Mucosa of stomach (tissue), 1 donor: ENCODE results near the gene GIT2.
"Not testable (repeated sequence)": the region's sequence is repeated elsewhere in the genome, so short reads cannot be mapped to it uniquely, and the experiment has no call there.

Experiments used
- H3K27me3 ChIP-seq: one replicate; pipeline ENCODE4 v1.7.0; 2013; ENCODE audit warnings: mild to moderate bottlenecking, low read length; ENCODE audit not compliant: control insufficient read depth, insufficient read depth
- H3K36me3 ChIP-seq: one replicate; pipeline ENCODE4 v1.7.0; 2013; ENCODE audit warnings: low read length; ENCODE audit not compliant: control insufficient read depth, insufficient read depth
- H3K4me1 ChIP-seq: one replicate; pipeline ENCODE4 v1.7.0; 2013; ENCODE audit warnings: mild to moderate bottlenecking, low read length; ENCODE audit not compliant: control insufficient read depth, insufficient read depth
- H3K4me3 ChIP-seq: one replicate; pipeline ENCODE4 v1.7.0; 2013; ENCODE audit warnings: low read length
- H3K9ac ChIP-seq: one replicate; pipeline ENCODE4 v1.7.0; 2013; ENCODE audit warnings: mild to moderate bottlenecking, low read length, moderate library complexity
- H3K9me3 ChIP-seq: one replicate; pipeline ENCODE4 v1.7.0; 2013; ENCODE audit warnings: mild to moderate bottlenecking, low read length, moderate library complexity; ENCODE audit not compliant: control insufficient read depth
- donor health status: Pancreatic carcinoma.

Gene GIT2

DNA sequence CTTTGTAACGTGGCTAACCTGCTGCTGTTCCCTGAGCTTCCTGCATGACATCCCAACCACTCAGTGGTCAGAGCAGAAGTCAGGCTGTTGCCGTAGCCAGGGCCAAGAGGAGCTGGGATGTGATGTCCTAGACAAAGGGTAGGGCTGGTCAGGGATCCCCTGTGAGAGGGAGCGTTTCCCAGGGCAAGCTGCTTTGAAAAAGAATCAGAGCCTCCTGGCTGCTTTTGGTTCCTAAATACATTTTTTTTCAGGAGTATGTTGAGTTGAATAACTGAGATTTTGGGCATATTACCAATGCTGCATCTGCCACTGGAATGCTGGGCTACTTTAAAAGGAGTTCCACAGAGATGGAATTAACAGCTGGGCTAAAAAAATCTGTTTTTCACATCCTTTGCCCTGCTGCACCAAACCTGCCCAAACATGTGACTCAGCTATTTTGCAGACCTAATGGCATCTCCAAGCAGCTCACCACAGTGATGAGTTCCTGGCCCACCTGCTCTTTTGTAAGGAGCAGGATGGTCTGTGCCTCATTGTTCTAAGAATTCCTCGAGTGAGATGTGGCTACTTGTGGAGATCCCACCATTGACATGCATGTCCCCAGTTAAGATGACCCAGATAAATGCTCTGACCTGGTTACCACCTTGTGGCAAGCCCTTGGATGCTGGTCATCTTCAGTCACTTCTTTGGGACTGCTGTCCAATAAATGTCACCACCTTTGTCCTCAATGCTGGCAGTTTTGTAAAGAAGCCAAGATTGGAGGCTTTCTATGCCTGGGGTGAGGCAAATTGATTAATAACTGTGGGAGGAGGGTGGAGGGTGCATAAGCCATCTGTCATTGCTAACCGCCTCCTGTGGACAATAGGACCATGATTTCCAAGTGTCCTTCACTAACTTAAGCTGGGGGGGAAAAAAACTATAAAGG lies 27.2 kb upstream of the GIT2 start:
- no peaks in the 10 kb centered on the region for H3K27me3 ChIP-seq
- H3K4me1 ChIP-seq: no peaks in the 10 kb centered on the region
- H3K9ac ChIP-seq: no peak overlapping the region
- H3K9me3 ChIP-seq: no peaks in the 10 kb centered on the region
- no peak overlapping the region for H3K4me3 ChIP-seq
- peaks cover 20% of the 10 kb centered on the region for H3K36me3 ChIP-seq

DNA sequence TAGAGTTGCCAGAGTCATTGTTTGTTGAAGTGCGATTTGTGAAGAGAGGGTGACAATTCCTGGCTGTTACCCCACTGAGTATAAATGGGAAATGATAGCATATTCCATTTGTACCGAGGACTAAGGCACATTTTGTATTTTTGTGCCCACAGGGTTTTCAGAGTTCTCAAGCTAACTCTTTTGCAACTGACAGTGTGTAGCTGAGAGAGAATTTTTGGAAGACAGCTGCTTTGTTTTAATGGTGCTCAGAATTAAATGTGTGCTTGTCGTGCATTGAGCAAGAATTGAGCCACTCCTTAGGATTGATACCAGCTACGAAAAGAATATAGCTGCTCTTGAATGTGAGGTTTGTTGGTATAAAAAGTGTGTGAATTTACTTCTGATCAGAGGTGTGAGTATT lies 24.8 kb upstream of the GIT2 start:
- no peak overlapping the region for H3K9ac ChIP-seq
- H3K9me3 ChIP-seq: no peaks in the 10 kb centered on the region
- no peaks in the 10 kb centered on the region for H3K27me3 ChIP-seq
- H3K4me3 ChIP-seq: no peak overlapping the region
- H3K36me3 ChIP-seq: peaks cover 5% of the 10 kb centered on the region
- H3K4me1 ChIP-seq: no peaks in the 10 kb centered on the region

DNA sequence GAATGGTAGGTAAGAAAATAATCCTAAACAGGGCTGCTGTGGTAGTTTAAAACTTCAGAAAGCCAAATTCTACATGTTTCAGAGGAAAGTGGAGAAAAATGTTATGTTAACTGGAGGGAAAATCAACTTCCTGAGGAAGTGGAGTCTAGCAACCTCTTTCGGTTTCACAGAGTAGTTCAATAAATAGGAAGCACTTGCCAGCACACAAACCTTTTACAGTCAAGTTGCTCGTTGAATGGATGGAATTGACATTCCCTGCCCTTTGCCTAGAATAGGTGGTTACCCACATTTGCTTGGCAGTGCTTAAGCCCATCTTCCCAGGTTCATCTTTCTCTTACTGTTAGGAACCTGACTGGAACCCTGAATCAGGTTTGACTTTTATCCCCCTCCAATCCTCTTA lies 19.0 kb upstream of the GIT2 start:
- Histone ChIP-seq H3K4me3 (no peak overlapping the region), H3K9me3 (no peaks in the 10 kb centered on the region), H3K36me3 (no peaks in the 10 kb centered on the region), H3K4me1 (no peaks in the 10 kb centered on the region), H3K9ac (no peak overlapping the region), H3K27me3 (no peaks in the 10 kb centered on the region)

DNA sequence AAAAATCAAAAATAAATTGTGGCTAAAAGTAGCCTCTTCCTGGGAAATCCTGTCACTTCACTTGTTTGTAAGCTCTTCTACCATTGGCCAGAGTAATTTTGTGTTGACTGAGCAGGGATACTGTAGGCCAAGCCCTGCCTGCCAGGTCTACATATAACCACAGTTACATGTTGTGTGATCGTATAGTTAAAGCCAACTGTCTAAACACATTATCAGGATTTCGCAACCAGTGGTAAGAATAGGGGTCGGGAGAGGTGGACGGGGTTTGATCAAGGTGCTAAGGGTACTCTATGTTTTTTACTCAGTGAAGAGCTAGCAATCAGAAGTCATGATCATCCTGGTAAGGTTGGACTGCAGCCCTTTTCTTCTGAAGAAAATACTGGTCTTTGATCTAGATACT lies 16.5 kb upstream of the GIT2 start:
- Histone ChIP-seq H3K36me3 (no peaks in the 10 kb centered on the region), H3K9ac (no peak overlapping the region), H3K9me3 (no peaks in the 10 kb centered on the region), H3K4me1 (no peaks in the 10 kb centered on the region), H3K27me3 (no peaks in the 10 kb centered on the region), H3K4me3 (no peak overlapping the region)

DNA sequence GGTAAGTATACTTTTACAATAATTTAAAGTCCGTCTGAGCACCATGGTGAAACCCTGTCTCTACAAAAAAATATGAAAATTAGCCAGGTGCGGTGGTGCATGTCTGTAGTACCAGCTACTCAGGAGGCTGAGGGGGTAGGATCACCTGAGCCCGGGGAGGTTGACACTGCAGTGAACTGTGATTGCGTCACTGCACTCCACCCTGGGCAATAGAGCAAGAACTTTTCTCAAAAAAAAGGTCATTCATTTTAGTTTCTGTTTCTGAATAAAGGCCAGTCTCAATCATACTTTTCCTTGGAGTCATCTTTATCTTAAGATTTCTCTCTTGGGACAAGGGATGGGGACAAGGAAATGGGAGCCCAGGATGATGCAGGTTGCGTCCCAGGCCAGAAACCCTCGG lies 16.0 kb upstream of the GIT2 start:
- Histone ChIP-seq H3K4me3 (no peak overlapping the region), H3K9me3 (no peaks in the 10 kb centered on the region), H3K36me3 (no peaks in the 10 kb centered on the region), H3K27me3 (no peaks in the 10 kb centered on the region), H3K9ac (no peak overlapping the region), H3K4me1 (no peaks in the 10 kb centered on the region)

DNA sequence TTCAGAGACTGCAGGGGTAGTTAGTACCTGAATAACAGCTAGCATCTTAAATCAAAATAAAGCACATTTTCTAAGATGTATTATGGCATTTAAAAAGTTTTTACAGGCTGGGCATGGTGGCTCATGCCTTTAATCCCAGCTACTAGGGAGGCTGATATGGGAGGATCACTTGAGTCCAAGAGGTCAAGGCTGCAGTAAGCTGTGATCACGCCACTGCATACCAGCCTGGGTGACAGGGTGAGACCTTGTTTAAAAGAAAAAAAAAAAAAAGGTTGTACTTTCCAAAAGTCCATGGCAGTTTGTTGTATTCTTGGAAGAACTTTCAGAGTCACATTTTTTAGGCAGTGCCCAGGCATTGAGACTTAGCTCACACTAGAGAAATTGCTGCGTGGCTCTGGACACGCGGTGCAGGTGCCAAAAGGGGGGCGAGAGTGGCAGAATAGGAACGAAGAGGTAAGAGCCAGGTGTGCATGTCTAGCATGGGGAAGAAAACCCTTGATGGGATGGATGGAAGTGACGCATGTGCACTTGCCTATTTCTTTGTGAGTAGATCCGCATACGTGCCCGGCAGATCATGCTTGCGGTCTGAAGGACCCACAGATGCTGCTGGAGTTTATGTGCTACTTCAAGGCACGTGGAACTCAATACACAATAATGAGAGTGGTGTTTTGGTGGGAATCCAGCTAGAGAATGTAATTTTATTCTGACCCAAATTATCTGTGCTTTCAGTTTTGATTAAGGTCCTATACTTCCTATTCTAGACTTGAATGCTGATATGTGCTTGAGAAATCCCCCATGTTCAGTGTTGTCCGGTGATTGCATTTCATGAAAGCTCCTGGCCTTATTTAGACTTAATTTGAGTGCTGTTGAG lies 14.9 kb upstream of the GIT2 start:
- H3K9ac ChIP-seq: no peak overlapping the region
- H3K36me3 ChIP-seq: no peaks in the 10 kb centered on the region
- H3K4me3 ChIP-seq: no peak overlapping the region
- H3K4me1 ChIP-seq: no peaks in the 10 kb centered on the region
- H3K9me3 ChIP-seq: no peaks in the 10 kb centered on the region
- no peaks in the 10 kb centered on the region for H3K27me3 ChIP-seq

DNA sequence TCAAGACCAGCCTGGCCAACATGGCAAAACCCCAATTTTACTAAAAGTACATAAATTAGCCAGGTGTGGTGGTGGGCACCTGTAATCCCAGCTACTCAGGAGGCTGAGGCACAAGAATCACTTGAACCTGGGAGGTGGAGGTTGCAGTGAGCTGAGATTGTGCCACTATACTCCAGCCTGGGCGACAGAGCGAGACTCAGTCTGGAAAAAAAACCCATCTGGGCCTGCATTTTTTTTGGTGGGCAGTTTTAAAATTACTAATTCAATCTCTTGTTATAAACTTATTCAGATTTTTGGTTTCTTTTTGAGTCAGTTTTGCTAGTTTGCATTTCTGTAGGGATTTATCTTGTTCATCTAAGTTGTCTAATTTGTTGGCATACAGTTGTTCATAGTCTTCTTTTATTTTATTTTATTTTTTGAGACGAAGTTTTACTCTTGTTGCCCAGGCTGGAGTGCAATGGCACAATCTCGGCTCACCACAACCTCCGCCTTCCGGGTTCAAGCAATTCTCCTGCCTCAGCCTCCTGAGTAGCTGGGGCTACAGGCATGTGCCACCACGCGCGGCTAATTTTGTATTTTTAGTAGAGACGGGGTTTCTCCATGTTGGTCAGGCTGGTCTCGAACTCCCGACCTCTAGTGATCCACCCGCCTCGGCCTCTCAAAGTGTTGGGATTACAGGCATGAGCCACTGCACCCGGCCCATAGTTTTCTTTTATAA lies 12.7 kb upstream of the GIT2 start:
- H3K9me3 ChIP-seq, H3K4me1 ChIP-seq, H3K9ac ChIP-seq, H3K27me3 ChIP-seq, H3K4me3 ChIP-seq, H3K36me3 ChIP-seq: not testable (repeated sequence)

DNA sequence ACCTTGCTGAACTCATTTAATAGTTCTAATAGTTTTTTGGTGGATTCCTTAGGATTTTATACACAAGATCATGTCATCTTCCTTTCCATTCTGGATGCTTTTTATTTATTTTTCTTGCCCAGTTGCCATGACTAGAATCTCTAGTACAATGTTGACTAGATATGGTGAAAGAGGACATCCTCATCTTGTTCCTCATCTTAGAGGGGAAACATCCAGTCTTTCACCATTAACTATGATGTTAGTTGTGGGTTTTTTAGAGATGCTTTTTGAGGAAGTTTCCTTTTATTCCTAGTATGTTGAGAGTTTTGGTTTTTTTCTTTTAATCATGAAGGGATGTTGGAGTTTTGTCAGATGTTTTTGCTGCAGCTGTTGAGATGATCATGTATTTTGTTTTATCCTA lies 11.7 kb upstream of the GIT2 start:
- H3K36me3 ChIP-seq: no peaks in the 10 kb centered on the region
- no peak overlapping the region for H3K9ac ChIP-seq
- H3K27me3 ChIP-seq: no peaks in the 10 kb centered on the region
- H3K9me3 ChIP-seq: no peaks in the 10 kb centered on the region
- H3K4me3 ChIP-seq: no peak overlapping the region
- no peaks in the 10 kb centered on the region for H3K4me1 ChIP-seq

DNA sequence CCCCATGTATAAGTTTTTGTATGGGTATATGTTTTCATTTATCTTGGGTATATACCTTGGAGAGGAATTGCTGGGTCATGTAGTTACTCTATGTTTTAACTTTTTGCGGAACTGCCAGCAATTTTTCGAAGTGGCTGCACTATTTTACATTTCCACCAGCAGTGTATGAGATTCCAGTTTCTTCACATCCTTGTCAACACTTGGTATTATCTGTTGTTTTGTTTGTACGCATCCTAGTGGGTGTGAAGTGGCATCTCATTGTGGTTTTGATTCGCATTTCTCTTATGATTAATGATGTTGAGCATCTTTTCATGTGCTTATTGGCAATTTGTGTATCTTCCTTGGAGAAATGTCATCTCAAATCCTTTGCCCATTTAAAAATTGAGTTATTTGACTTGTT lies 9.9 kb upstream of the GIT2 start:
- Histone ChIP-seq H3K4me3 (no peak overlapping the region), H3K9me3 (no peaks in the 10 kb centered on the region), H3K36me3 (no peaks in the 10 kb centered on the region), H3K27me3 (no peaks in the 10 kb centered on the region), H3K9ac (no peak overlapping the region), H3K4me1 (peaks cover 6% of the 10 kb centered on the region)

DNA sequence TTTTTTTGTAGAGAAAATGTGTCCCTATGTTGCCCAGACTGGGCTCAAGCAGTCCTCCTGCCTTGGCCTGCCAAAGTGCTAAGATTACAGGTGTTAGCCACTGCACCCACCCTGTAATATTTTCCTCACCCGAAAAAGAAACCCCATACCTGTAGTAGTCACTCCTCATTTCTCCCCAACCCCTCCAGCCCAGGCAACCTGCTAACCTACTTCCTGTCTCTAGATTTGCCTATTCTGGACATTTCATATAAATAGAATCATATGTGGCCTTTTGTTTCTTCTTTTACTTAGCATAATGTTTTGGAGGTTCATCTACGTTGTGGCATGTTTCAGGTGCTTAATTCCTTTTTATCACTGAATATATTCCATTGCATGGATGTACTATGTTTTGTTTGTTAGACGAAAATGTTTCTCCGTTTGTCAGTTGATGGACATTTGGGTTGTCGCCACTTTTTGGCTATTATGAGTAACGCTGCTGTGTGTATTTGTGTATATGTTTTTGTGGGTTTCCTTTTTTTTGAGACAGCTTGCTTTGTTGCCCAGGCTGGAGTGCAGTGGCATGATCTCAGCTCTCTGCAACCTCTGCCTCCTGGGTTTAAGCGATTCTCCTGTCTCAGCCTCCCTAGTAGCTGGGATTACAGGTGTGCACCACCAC lies 9.3 kb upstream of the GIT2 start:
- Histone ChIP-seq H3K36me3 (no peaks in the 10 kb centered on the region), H3K4me3 (no peak overlapping the region), H3K27me3 (no peaks in the 10 kb centered on the region), H3K9me3 (no peaks in the 10 kb centered on the region), H3K9ac (no peak overlapping the region), H3K4me1 (peaks cover 7% of the 10 kb centered on the region)

DNA sequence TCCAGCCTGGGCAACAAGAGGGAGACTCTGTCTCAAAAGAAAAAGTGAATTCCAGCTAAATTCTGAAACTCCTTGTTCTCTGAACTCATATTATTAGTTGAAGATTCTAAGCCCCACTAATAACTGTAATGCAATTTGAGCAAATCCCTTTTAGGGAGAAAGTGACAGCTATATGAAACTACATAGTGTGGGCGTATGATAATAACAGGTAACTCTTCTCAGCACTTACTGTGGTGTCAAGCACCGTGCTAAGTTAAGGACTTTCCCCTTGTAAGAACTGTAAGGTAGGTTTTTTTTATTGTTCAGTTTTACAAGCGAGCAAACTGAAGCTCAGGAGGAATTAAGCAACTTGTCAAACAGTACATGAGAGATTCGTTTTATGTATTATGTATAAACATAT lies 8.4 kb upstream of the GIT2 start:
- Histone ChIP-seq H3K36me3 (no peaks in the 10 kb centered on the region), H3K9ac (no peak overlapping the region), H3K4me1 (peaks cover 11% of the 10 kb centered on the region), H3K4me3 (no peak overlapping the region), H3K9me3 (no peaks in the 10 kb centered on the region), H3K27me3 (no peaks in the 10 kb centered on the region)
